ENCODE measurements around the gene CDPF1.

Gene CDPF1

GRCh38 chr22:46247443-46247975, 2.6 kb downstream of the CDPF1 start:
- Histone ChIP-seq H3K27me3 (ENCODE audit: insufficient read depth, low read depth) (no peaks in the 10 kb centered on the region), H2AFZ (ENCODE audit: low read depth) (no peak overlapping the region), H3K9ac (no peak overlapping the region), H3K4me1 (ENCODE audit: low read depth, poor library complexity, severe bottlenecking) (peaks cover 21% of the 10 kb centered on the region), H3K79me2 (ENCODE audit: insufficient read depth, low read depth) (0 out of 2 replicates have a peak, but pooled peaks cover 4% of the 10 kb centered on the region), H3K36me3 (ENCODE audit: insufficient read depth) (no peaks in the 10 kb centered on the region), H3K4me3 (IDR thresholded peaks at IDR 0.05; ENCODE audit: insufficient read depth, low read depth, low read length) (no peak overlapping the region), H3K4me2 (no peak overlapping the region), H3K27ac (no peak overlapping the region), H4K20me1 (ENCODE audit: insufficient read depth) (no peaks in the 10 kb centered on the region)
- no peak for TF ChIP-seq CTCF (conservative IDR thresholded peaks at IDR 0.05; ENCODE audit: low read depth, low read length)

GRCh38 chr22:46246178-46246577, 3.9 kb downstream of the CDPF1 start:
- no peak for TF ChIP-seq CTCF (conservative IDR thresholded peaks at IDR 0.05; ENCODE audit: low read depth, low read length)
- no peak overlapping the region for H3K9ac ChIP-seq
- no peak overlapping the region for H3K4me2 ChIP-seq

GRCh38 chr22:46245511-46245910, 4.6 kb downstream of the CDPF1 start:
- Histone ChIP-seq H2AFZ (ENCODE audit: low read depth) (no peak overlapping the region), H3K36me3 (ENCODE audit: insufficient read depth) (no peaks in the 10 kb centered on the region), H3K4me2 (no peak overlapping the region), H3K9ac (no peak overlapping the region), H3K27ac (no peak overlapping the region), H3K4me3 (IDR thresholded peaks at IDR 0.05; ENCODE audit: insufficient read depth, low read depth, low read length) (no peak overlapping the region), H3K4me1 (ENCODE audit: low read depth, poor library complexity, severe bottlenecking) (peaks cover 32% of the 10 kb centered on the region), H4K20me1 (ENCODE audit: insufficient read depth) (no peaks in the 10 kb centered on the region), H3K79me2 (ENCODE audit: insufficient read depth, low read depth) (0 out of 2 replicates have a peak, but pooled peaks cover 4% of the 10 kb centered on the region), H3K27me3 (ENCODE audit: insufficient read depth, low read depth) (no peaks in the 10 kb centered on the region)
- TF ChIP-seq CTCF (conservative IDR thresholded peaks at IDR 0.05; ENCODE audit: low read depth, low read length) = no peak

More at GRCh38 chr22:46246178-46246577, 3.9 kb downstream of the CDPF1 start:
- 0 out of 2 replicates have a peak, but pooled peaks cover 4% of the 10 kb centered on the region for H3K79me2 ChIP-seq (ENCODE audit: insufficient read depth, low read depth)
- H3K27me3 ChIP-seq (ENCODE audit: insufficient read depth, low read depth) = no peaks in the 10 kb centered on the region
- H3K27ac ChIP-seq = no peak overlapping the region
- H3K4me3 ChIP-seq (IDR thresholded peaks at IDR 0.05; ENCODE audit: insufficient read depth, low read depth, low read length) = no peak overlapping the region
- H2AFZ ChIP-seq (ENCODE audit: low read depth) = no peak overlapping the region
- H3K36me3 ChIP-seq (ENCODE audit: insufficient read depth) = no peaks in the 10 kb centered on the region
- H3K4me1 ChIP-seq (ENCODE audit: low read depth, poor library complexity, severe bottlenecking) = peaks cover 31% of the 10 kb centered on the region
- no peaks in the 10 kb centered on the region for H4K20me1 ChIP-seq (ENCODE audit: insufficient read depth)

- no peaks in the 10 kb centered on the region for H3K27me3 ChIP-seq (ENCODE audit: insufficient read depth, low read depth)
- no peak overlapping the region for H3K27ac ChIP-seq
- no peak overlapping the region for H3K9ac ChIP-seq
- H3K4me1 ChIP-seq (ENCODE audit: low read depth, poor library complexity, severe bottlenecking) = peaks cover 39% of the 10 kb centered on the region
- no peak overlapping the region for H3K4me3 ChIP-seq (IDR thresholded peaks at IDR 0.05; ENCODE audit: insufficient read depth, low read depth, low read length)
- no peaks in the 10 kb centered on the region for H4K20me1 ChIP-seq (ENCODE audit: insufficient read depth)
- H2AFZ ChIP-seq (ENCODE audit: low read depth) = no peak overlapping the region
- H3K36me3 ChIP-seq (ENCODE audit: insufficient read depth) = no peaks in the 10 kb centered on the region
- H3K4me2 ChIP-seq = no peak overlapping the region
- H3K79me2 ChIP-seq (ENCODE audit: insufficient read depth, low read depth) = 0 out of 2 replicates have a peak, but pooled peaks cover 4% of the 10 kb centered on the region
- TF ChIP-seq CTCF (conservative IDR thresholded peaks at IDR 0.05; ENCODE audit: low read depth, low read length) = no peak
Observed at GRCh38 chr22:46244771-46245170, 5.3 kb downstream of the CDPF1 start.

Data from KMS-11 (cell line).